Epithelial cell of esophagus (primary cell): ENCODE data around the gene ZNF827.

Experiments used
- DNase-seq: peaks from one replicate; pipeline ENCODE4 v3.0.0; 2010; ENCODE audit warnings: low read depth
- H3K4me3 ChIP-seq: 2 replicates; pipeline ENCODE4 v1.5.1; 2011; ENCODE audit warnings: mild to moderate bottlenecking, low read length, control low read depth
- CTCF ChIP-seq: IDR thresholded peaks from 2 replicates; pipeline ENCODE4 v1.5.1; 2011; ENCODE audit warnings: low read depth, mild to moderate bottlenecking, low read length, control low read depth, inconsistent platforms; ENCODE audit not compliant: insufficient read depth; ENCODE audit errors: missing control alignments

ZNF827 gene

DNA sequence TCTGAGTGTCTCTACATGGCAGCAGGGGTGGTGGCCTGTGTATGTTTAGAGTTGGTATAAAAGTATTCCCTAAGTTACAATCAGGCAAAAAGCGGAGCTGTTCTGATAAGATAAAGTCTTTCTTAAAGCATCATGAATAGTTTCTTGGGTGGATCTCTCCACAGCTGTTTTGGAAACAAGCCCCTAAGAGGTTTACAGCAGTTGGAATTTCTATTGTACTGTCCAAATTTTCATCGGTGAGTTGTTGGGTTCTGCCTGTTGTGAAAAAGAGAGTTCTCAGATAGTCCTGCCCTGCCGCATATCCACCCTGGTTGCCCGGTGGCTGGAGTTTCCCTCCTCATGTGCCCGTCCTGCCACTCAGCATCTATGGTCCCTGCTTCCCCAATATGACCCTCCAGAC, 208.6 kb downstream of the ZNF827 start:
- no peak for DNase-seq
- no peak overlapping the region for H3K4me3 ChIP-seq
- TF ChIP-seq CTCF, result no peak

DNA sequence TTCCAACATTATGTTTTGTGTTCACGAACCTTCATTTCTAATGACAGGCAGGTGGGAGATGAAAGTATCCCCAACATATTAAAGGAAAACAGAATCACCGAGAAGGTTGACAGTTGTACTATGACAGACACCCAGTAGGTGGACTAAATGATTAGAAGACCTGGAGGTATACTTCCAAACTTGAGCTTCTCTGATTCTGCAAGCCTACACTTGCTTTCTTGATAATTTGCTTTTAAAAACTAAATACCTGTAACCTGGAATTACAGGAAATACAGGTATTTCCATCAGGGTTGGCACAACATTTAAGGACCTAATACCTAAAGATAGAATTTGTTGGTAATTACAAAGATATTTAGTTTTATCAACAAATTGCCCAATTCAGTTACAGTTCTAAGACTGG, 215.3 kb downstream of the ZNF827 start:
- DNase-seq, result peak; percentile 87
- no peak overlapping the region for H3K4me3 ChIP-seq
- TF ChIP-seq CTCF, result peak; percentile 53

GRCh38 chr4:145722561-145722960, 216.1 kb downstream of the ZNF827 start:
- no peak for TF ChIP-seq CTCF
- DNase-seq, result no peak
- H3K4me3 ChIP-seq, result no peak overlapping the region

DNA sequence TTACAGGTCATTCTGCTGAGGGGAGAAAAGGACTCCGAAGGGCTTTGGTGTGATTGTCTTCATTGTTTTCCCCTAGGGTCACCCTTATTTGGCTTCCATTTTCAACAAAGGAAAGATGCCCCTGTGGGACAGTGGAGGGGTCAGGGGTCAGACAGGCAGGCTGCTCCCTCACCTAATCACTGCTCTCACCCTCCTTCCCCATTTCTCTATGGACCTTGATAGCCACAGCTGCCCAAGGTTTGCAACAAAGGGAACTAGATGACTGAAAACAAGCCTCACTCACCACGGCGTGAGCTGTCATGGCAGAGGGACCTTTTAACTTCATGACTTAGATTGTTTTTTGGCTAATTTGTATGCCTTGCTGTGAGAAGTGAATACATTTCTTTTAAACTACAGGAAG, 218.0 kb downstream of the ZNF827 start:
- H3K4me3 ChIP-seq, result no peak overlapping the region
- DNase-seq, result no peak
- no peak for TF ChIP-seq CTCF

GRCh38 chr4:145719752-145720624, 218.6 kb downstream of the ZNF827 start:
- no peak for DNase-seq
- H3K4me3 ChIP-seq, result no peak overlapping the region
- TF ChIP-seq CTCF, result no peak

DNA sequence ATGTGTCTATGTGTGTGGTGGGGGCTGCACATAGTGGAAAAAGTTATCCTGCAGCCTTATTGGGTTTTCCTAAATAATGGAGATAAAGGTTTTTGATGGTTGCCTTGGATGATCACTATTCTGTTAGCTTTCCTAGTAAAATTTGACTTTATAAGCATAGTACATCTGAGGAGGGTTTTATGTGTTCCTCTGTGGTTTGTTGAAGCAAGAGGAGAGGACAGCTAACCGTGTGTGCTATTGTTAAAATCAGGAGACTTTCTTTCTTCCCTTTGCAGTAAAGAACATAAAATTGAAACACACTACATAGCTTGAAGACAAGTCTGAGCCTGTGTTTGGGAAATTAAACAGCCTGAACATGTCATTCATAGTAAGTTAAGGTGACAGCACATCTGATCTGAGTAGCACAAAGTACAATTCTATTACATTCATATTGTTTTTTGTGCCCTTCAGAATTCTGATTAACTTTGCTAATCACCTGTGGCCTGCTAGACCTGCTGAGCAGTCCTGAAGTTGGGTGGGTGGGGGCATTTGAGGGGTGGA, 221.9 kb downstream of the ZNF827 start:
- peak; percentile 62 for DNase-seq
- TF ChIP-seq CTCF, result no peak
- H3K4me3 ChIP-seq, result no peak overlapping the region
